Colonic mucosa (tissue), 4 donors: ENCODE measurements around the gene C4BPB. TPM values are rescaled to one million over a fixed set of nuclear protein-coding genes. Genes with fewer than 3 reads are reported as not detected.

Source experiments
- DNase-seq: peaks from one replicate; pipeline ENCODE4 v3.0.0-alpha.2; 2020
- H3K27ac ChIP-seq: fragments of 200-600 bp; one replicate; pipeline ENCODE4 v1.8.0; 2021
- H3K27me3 ChIP-seq: fragments of 200-600 bp; one replicate; pipeline ENCODE4 v1.8.0; 2021
- H3K36me3 ChIP-seq: fragments of 200-600 bp; one replicate; pipeline ENCODE4 v1.8.0; 2021
- H3K4me1 ChIP-seq: fragments of 200-600 bp; one replicate; pipeline ENCODE4 v1.8.0; 2021; ENCODE audit warnings: mild to moderate bottlenecking
- H3K4me3 ChIP-seq: fragments of 200-600 bp; one replicate; pipeline ENCODE4 v1.8.0; 2021
- H3K9ac ChIP-seq, 2 donors: one replicate each; pipeline ENCODE4 v1.7.0; 2013; ENCODE audit warnings: control low read depth in 2 of 2, low read depth in 2 of 2, low read length in 2 of 2
- H3K9me3 ChIP-seq: fragments of 200-600 bp; one replicate; pipeline ENCODE4 v1.8.0; 2021
- intact Hi-C: fragments of 100-400 bp; cut with DNase I; formaldehyde crosslinking; loops from one replicate; pipeline ENCODE4 v1.14.1; 2022
- total RNA-seq, 2 donors: library from RNA; stranded (reverse); fragmentation: NEBNext Ultra II Directional in 1 of 2; extraction: Animal tissue kit (Norgen Biotek cat#: 25700) in 1 of 2; gene quantifications; one replicate each; pipeline ENCODE4 v1.2.1, GENCODE V29; 2021
- TF ChIP-seq, protein P1 (sequence below): fragments of 200-600 bp; IDR thresholded peaks from one replicate; pipeline ENCODE4 v1.8.0; 2022; ENCODE audit warnings: antibody characterized with exemption, mild to moderate bottlenecking
- donor health status: healthy.
- donor health status: DM: no; HTN: no; CAD: no.
- donor health status: DM: no; HTN: no; CAD: no.

The C4BPB gene
- total RNA-seq, 2 donors from 2014 or later: 5.0 to 9.6 TPM

DNA sequence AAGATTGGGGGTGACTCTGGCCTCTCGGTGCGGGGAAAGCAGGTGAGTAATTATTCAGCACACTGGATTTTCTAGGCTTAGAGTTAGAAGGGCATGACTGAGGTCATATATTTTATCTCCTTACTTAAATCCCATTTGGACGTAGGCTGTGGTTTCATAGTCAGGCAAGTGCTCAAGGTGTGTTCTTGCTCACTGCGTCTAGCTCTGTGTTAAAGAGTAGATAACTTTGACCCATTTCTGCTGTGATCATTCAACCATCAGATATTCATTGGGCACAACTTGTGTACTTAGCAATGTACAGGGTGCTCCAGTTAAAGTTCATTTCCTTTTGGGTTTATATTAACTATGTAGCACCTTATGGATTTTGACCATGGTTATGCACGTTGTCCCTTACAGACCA lies 21.0 kb upstream of the C4BPB start:
- peaks cover 5% of the 10 kb centered on the region for H3K36me3 ChIP-seq
- DNase-seq: peak; percentile 36
- H3K9ac ChIP-seq: peak overlapping the region in 1 of 2 donors; percentile 81
- H3K9me3 ChIP-seq: no peaks in the 10 kb centered on the region
- H3K4me1 ChIP-seq: peaks cover 6% of the 10 kb centered on the region
- H3K27me3 ChIP-seq: no peaks in the 10 kb centered on the region
- peak overlapping the region; percentile 68 for H3K27ac ChIP-seq
- H3K4me3 ChIP-seq: no peak overlapping the region
- TF ChIP-seq, protein P1, sequence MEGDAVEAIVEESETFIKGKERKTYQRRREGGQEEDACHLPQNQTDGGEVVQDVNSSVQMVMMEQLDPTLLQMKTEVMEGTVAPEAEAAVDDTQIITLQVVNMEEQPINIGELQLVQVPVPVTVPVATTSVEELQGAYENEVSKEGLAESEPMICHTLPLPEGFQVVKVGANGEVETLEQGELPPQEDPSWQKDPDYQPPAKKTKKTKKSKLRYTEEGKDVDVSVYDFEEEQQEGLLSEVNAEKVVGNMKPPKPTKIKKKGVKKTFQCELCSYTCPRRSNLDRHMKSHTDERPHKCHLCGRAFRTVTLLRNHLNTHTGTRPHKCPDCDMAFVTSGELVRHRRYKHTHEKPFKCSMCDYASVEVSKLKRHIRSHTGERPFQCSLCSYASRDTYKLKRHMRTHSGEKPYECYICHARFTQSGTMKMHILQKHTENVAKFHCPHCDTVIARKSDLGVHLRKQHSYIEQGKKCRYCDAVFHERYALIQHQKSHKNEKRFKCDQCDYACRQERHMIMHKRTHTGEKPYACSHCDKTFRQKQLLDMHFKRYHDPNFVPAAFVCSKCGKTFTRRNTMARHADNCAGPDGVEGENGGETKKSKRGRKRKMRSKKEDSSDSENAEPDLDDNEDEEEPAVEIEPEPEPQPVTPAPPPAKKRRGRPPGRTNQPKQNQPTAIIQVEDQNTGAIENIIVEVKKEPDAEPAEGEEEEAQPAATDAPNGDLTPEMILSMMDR: no peak
- intact Hi-C loops: no loop called here

DNA sequence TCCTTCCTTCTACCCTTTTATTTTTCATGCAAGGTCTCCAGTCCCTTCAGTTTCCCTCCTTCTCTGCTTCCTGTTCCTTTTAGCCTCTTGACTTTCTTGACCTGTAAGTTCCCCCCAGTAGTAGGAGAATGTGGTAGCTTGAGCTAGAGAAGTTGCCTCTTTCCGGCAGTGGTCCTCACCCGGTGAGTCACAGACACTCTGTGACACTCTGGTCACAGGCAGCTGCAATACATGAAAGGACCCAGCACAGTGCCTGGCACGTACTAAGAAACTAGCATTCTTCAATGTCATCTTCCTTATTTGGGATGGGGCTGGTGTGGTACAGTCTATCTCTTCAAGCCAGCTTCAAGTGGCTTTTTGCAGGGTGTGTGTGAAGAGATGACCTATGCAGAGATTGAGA lies 19.6 kb upstream of the C4BPB start:
- Histone ChIP-seq H3K9ac (peak overlapping the region in 1 of 2 donors; percentile 23), H3K9me3 (no peaks in the 10 kb centered on the region), H3K27me3 (no peaks in the 10 kb centered on the region), H3K4me3 (no peak overlapping the region), H3K4me1 (peaks cover 6% of the 10 kb centered on the region), H3K27ac (no peak overlapping the region), H3K36me3 (peaks cover 5% of the 10 kb centered on the region)
- intact Hi-C loops: no loop called here
- TF ChIP-seq, protein P1: no peak
- DNase-seq: peak; percentile 17

DNA sequence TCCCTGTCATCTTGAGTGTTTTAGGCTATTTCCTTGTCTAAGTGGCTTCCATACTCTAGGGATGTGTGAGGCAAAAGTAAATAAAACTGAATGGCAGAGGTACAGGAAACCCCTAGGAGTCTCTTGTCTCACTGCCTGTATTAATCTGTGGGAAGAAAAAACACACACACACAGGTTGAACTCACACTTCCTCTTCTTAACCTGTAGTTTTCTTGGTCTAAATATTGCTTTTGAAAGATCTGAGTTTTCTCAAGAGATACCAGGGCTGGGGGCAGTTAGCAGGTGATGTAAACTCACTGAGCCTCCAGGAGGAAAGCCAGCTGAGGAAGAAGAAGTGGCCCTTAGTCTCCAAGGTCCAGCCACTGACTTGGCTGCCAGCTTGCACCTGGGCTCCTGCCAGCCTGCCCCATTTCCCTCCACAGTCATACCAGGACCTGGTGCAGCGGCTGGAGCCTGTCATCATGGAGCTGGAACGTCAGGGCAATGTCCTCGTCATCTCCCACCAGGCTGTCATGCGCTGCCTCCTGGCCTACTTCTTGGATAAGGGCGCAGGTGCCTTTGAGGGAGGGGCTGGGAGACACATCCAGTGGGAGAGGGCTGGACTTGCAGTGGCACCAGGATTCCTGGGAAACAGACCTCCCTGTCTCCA lies 18.7 kb upstream of the C4BPB start:
- TF ChIP-seq, protein P1: no peak
- Histone ChIP-seq H3K27ac (no peak overlapping the region), H3K9ac (peak overlapping the region in 1 of 2 donors; percentile 23), H3K9me3 (no peaks in the 10 kb centered on the region), H3K27me3 (no peaks in the 10 kb centered on the region), H3K4me3 (no peak overlapping the region), H3K36me3 (peaks cover 5% of the 10 kb centered on the region), H3K4me1 (peaks cover 6% of the 10 kb centered on the region)
- peak; percentile 18 for DNase-seq
- intact Hi-C loops: no loop called here

DNA sequence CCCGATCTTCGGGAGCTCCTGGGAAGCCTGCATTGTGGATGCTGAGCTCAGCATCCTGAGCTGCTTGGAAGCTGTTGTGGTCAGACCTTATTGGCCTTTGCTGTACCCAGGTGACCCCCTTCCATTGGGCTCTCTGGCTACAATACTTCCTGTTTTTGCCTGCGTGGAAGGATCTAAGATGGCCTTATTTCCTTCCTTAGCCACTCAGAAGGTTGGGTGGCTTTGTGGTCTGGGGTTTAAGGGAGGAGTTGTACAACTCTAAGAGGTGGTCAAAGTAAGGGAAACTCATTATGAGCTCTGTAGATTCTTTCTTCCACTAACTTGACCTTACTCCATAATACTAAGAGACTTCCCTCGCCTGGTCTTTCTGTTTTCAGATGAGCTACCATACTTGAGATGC lies 17.8 kb upstream of the C4BPB start:
- DNase-seq: no peak
- no peak overlapping the region for H3K27ac ChIP-seq
- peaks cover 6% of the 10 kb centered on the region for H3K4me1 ChIP-seq
- H3K9me3 ChIP-seq: no peaks in the 10 kb centered on the region
- peaks cover 5% of the 10 kb centered on the region for H3K36me3 ChIP-seq
- no peak overlapping the region for H3K4me3 ChIP-seq
- intact Hi-C loops: no loop called here
- no peaks in the 10 kb centered on the region for H3K27me3 ChIP-seq
- TF ChIP-seq, protein P1: no peak
- no peak overlapping the region for H3K9ac ChIP-seq

DNA sequence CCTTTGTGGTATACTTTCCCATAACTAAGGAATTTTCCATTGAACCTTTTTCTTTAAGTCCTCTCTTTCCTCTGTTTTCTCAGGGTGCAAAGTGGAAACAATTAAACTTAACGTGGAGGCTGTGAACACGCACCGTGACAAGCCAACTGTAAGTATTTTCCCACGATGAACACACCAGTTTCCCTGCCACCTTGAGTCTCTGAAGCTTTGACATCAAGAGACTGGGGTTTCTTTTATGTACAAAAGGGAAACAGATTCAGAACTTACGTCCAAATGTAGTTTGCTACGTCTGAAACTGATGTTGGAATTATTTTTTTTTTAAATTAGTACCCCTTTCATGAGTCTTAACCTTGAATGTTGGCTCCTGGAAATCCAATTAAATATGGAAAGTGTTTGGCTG lies 17.2 kb upstream of the C4BPB start:
- intact Hi-C loops: no loop called here
- DNase-seq: no peak
- H3K4me3 ChIP-seq: no peak overlapping the region
- TF ChIP-seq, protein P1: no peak
- H3K27ac ChIP-seq: no peak overlapping the region
- no peaks in the 10 kb centered on the region for H3K27me3 ChIP-seq
- no peaks in the 10 kb centered on the region for H3K9me3 ChIP-seq
- H3K9ac ChIP-seq: no peak overlapping the region
- H3K36me3 ChIP-seq: peaks cover 5% of the 10 kb centered on the region
- H3K4me1 ChIP-seq: peaks cover 6% of the 10 kb centered on the region
